Activated CD4-positive, alpha-beta T cell treated with anti-CD3 and anti-CD28 coated beads for 4 hours (primary cell): ENCODE data around the gene ABCF1.
A peak's percentile ranks its signal among the peaks of the same experiment; 100 is the strongest.

Experiments used
- DNase-seq, 2 donors: peaks; one replicate each; pipeline ENCODE4 v3.0.0-alpha.2; 2020

The ABCF1 gene

DNA sequence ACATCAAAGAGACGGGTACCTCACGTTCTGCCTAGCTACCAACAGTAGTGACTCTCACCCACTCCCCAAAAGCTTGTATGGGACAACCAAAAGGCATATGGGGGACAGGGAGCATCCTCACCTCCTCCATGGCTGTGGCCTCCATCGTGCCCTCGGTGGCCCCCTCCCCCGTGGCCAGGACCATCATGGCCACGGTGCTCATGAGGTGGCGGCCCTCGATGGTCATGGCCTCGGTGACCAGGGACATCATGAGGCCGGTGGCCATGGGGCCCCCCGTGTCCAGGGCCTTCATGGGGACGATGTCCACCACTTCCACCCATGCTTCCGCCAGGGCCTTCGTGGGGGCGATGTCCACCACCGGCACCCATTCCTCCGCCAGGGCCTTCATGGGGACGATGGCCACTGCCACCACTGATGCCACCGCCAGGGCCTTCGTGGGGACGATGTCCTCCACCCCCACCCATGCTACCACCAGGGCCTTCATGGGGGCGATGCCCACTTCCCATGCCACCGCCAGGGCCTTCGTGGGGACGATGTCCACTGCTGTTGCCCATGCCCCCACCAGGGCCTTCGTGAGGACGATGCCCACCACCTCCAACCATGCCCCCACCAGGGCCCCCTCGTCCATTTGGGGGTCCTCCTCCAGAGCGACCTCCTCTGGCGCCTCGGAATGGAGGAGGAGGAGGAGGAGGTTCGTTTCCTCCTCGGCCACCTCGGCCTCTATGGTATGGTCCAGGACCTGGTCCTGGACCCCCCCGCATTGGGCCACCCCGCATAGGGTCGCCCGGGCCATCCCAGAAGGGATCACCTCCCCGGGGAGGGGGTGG, 30.8 kb downstream of the ABCF1 start:
- no peak for DNase-seq

DNA sequence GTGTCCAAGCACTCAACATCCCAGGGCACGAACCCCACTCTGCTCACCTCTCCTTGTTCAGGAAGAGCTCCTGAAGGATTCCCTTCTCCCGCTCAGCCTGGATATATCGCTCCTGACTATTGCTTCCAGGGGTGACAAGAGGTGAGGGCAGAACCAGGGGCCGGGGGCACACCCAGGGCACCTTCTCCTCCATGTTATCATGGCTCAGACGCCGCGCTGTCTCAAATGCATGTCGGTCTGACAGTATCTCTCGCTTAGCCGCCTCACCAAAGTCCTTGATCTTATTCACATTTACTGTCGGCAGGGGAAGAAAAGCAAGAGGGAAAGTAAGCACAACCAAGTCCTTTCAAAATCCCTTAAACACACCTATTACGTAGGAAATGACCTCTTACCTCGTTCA, 32.7 kb downstream of the ABCF1 start:
- no peak for DNase-seq

DNA sequence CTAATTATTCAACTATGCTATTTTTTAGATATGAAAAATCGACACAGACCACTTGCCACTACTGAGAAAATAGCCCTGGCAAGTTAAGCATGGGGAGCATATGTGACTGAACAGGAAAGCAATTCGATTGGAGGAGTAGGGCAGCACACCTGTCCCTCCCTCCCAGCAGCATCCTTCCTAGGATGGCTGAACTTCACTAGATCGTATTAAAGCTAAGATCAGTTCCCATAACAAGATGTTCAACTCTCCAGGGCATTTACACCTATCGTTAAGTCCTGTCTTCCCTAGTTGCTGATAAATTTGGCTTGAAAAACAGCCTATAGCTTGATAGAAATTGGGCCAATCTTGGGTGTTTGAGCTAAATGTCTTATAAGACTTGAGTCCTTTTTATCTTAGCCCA, 38.8 kb downstream of the ABCF1 start:
- DNase-seq: no peak

DNA sequence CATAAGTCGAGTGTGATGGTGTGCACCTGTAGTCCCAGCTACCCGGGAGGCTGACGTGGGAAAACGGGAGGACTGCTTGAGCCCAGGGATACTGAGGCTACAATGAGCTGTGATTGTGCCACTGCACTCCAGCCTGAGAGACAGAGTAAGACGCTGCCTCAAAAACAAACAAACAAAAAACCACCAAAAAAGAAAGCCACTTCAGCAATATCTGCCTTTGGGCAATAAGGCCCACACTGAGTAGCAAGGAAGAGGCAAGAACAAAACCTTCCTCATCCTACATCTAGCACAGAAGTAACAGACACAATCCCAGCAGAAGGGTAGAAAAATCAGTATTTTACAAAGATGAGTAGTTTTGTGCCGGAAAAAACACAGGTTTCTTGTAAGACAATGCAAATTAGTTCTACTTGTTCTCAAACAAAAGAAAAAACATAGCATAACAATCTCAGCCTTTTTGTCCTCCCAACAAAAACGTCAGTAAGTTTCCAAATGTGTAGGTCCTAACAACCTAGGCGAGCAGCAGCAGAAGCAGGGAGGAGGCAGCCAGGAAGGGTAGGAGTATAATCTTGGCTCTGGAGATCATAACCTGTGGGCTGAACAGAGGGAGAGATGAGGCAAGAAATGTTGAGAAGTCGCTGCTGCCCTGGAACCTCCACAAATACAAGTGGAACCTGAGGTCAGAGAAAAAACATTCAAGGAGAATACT, 40.1 kb downstream of the ABCF1 start:
- no peak for DNase-seq

DNA sequence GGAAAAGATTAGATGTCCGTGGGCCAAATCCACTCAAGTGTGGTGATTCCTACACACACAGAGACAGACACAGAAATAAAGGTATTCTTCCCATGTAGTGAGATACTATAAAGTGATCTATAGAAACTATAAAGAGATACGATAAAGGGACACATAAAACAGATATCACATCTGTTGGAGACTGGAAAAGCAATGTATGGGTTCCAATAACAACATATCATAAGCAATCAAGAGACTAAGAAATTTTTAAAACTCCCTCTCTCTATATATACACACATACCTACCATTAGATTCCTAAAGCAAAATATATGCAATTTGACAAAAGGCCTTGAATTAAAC, 40.6 kb downstream of the ABCF1 start:
- no peak for DNase-seq

DNA sequence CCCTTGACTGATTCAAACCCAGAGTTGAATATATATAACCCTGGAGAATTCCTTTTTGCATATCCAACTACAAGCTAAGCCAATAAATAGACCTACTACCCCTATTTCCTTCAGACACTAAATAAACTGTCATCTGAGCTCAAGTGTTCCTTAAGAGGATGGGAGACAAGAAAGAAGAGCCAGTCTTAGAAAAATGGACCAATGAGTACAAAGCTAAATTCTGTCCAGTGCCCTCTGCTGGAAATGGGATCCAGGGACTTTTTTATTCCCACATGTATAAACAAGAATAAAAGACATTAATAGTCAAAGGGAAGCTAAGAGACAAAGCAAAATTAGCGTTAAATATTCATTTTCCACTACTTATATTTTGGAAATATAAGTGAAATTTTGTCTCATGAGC, 41.0 kb downstream of the ABCF1 start:
- no peak for DNase-seq

DNA sequence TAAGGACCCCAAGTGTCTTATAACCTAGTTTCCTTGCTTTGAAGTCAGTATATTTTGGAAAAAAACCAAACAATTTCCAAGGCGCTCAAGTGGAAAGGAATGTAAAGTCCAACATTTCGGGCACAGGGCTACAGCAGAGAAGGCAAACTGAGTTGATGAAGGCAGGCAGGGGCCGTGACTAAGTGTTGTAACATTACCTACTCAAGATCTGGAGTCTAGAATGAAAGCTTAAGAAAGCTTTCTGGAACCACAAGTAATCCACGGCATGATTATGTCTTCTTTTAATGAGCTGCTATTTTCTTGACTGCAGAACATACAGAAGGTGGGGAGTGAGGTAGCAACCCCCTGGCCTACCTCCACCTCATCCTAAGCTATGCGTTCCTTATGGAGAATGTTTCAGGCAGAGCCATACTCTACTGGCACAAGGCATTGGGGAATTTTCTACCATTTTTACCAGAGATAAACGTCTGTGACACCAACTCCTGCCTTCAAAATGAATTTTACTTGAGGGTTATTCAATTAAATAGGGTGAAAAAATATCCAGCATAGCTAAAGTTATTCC, 41.5 kb downstream of the ABCF1 start:
- no peak for DNase-seq

DNA sequence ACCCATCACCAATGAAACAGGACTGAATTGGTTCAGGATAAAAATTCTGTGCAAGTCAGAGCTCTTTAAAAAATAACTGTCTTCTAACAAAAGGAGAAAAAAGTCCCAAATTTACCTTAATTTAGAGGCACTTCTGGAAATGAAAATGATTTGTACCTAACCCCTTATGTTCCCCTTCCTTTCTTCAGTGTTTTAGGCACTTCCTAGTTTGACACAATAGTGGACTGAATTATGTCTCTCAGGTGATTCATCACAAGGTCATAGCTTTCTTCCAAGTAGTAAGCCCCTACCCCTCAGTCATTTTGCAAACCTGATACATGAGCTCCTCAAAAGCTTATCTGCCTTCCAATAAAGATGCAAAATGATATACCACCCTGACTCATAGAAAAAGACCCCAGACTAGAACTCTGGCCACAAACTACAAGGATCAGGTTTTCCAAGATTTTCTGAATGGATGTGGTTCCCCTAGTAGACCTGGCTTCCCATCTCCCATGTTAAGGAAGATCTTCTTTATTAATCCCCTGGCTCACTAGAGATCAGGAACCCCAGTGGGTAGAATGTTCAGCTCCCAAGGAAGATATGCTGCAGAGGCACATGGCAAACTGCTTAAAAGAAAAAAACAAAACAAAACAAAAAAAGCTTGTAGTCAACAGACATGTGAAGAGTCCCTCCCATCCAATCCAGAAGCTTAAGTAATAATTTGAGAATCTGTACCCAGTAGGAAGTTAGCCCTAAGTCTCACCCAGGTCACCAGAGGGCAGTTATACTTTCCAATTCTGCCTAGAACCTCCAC, 42.2 kb downstream of the ABCF1 start:
- DNase-seq: no peak

DNA sequence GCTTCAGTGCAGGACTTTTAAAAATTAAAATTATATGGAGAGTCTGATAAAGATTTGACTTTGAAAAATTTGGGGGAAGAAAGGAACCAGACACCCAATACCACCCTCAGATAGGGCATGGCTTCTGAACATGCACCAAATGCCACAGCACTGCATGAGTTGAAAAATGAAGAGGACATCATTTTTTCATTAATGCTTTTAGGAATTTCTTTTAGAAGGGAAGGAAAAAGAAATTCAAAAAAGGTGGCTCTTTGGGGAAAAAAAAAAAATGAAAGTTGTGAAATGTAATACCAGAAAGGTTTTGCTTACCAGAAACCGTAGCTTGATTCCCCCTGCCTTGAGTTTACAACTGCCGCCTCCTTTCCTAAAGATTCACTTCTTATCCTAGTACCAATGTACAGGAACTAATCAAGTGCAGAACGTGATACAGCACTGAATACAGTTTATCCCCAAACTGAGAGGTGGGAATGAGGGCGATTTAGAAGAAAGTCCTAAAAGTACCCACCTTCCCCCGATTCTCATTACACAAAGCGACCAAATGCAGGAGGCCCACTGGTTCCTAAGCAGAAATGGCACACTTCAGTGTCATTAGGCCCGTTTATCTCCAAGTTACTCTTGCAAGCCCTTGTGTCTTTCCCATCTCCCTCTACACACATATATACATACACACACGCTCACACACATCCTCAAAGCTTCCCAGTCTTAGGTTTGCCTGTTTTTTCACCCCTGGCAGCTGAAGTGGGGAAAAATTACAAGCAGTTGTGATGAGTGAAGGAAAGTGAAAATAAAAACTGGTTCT, 43.0 kb downstream of the ABCF1 start:
- DNase-seq: peak in 1 of 2 donors; percentile 14

DNA sequence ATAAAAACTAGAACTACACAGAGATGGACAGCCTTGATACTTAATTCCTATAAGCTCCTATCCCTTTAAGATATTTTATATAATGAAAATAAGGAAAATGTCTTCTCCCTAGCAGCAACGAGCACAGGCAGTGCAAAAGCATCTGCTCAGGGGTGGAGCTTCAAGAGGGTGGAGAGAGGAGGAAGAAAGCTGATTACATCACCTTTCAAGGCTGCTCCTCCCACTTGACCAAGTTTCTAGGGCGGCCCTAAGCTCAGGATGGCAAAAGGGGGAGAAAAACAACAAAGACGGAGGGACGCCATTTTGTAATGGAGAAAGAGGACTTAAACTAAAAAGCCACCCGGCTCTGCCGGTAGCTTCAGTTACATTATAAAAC, 43.6 kb downstream of the ABCF1 start:
- DNase-seq: peak; percentile 84 to 86

DNA sequence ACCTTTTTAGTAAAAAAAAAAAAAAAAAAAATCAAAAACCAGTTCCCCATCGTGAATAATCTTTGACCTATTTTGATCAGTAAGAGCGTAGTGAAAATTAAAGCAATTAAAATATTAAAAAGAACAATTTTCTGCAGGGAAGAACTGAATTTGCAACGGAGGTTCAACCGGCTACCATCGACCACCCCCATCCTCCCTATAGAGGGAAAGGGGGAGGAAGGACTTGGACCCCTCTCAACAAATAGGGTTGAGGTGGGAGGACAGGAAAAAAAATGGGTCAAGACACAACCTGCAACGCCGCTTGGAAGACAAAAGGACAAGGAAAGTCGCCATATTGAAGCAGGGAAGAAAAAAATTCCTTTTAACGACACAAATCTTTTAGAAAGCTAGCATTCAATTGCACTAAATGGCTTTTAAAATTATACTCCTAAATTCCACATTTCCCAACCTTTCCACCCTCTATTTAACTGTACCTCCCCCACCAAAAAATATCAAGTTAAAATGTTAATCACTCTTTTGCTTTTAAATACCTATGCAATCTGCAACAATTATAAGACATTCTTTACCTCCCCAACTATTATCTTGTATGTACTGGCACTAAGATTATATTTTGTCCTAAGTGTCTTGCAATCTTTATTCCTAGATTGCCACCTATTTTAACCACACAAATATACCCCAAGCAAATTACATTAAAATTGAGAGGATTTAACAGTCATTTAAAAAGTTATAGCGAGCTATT, 44.1 kb downstream of the ABCF1 start:
- peak; percentile 33 to 36 for DNase-seq

DNA sequence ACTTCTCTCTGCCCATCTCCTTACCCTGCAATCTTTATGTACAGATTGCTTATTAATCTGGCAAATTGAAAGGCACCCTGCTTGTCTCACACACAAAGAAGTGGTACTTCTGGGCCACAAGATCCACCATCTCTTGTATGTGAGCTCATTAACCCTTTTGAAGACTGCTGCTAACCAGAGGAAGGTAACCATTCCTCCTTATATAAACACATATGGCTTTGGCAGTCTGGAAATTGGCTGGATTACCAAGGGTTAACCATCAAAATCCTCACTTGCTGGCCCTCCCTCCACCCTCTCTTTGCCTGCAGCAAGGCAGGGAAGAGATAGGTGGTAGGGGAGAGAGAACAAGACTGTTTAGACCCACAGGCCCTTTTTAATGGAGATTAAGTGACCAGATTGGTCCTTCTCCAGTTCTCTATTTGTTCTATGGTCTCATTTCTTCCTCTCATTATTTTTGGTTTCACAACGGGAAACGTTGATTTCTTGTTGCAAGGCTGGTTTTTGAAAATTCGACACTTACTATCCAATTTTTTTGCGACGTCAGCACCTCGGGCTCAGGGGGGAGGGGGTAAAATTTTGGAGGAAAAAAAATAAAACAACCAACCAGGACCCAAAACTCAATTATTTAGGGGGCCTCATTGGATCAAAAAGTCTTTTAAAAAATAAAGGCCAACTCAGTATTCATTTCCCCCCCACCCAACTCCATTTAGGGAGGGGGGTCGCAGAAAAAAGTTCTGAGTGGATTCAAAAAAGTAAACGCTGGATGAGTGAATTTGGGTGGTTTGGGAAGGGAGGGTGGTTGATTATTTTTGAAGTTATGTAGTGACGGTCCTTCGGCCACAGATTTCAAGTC, 44.9 kb downstream of the ABCF1 start:
- peak; percentile 28 to 31 for DNase-seq

DNA sequence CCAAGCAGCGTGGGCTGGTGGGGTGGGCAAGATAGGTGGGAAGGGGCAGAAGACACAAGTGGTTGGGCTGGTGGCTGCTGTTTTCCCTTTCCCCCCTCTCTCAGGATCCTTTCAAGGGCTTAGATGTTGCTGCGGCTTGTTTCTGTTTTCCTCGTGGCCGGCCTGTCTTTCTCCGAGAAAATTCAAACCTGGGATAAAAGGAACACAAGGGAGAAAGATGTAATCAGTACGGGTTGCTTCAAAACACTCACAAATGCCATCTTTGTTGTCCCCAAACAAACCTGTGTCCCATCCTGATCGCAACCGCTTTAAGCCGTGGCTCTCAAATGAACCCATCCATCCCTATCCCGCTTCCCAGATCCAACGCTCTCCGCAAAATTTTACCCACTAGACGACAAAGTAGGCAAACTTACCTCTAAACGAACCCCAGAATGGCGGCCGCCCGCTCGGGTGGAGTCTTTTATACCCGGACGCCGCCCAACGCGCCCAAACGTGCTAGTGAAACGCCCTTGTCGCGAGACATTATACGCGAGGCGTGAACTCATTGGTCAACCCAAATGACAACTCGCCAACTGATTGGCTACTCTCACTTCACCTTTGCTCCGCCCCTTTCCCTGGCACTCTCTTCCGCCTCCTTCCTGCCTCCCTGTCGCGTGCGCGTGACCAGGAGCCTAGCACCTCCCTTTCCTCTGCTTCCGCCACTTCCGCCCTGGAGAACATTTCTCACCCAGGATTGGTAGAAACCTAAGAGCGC, 45.7 kb downstream of the ABCF1 start, which contains the start of gene PPP1R10:
Gene PPP1R10 (minus strand): TSS at position 433 of the 754 bp plus-strand sequence. CDS start 7,299 bp downstream, outside the sequence.
- peak; percentile 98 to 99 for DNase-seq

DNA sequence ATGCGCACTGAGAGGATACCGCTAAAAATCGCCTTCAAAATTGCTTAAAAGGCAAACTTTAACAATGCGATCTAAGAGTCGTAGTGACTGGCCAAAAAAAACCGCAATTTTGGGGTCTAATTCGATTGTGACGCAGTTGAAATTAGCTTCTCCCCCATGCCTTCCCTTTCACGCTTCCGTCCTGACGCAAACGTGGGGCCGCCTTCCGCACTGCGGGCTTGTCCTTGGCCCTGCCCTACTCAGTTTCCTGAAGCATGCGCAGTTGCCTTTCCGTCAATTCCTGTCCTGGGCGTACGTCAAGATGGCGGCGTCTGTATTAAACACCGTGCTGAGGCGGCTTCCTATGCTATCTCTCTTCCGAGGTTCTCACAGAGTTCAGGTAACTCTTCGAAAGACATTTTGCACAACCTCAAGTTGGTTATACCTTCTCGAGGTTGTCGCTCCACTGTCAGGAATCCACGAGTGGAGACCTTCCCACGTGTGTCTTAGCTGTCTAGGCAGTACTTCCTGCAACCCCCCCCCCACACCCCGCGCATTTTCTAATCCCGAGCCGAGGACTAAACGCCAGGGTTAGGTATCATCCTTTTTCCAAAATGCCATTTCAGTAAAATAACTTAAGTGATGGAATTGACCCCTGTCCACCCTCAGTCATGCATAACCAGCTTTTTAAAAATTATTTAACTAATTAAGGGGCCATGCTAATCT, 46.5 kb downstream of the ABCF1 start, which contains the start of gene MRPS18B:
Gene MRPS18B (plus strand): TSS at position 276 of the 705 bp plus-strand sequence. CDS start 26 bp downstream, at position 302.
- peak; percentile 97 to 99 for DNase-seq

DNA sequence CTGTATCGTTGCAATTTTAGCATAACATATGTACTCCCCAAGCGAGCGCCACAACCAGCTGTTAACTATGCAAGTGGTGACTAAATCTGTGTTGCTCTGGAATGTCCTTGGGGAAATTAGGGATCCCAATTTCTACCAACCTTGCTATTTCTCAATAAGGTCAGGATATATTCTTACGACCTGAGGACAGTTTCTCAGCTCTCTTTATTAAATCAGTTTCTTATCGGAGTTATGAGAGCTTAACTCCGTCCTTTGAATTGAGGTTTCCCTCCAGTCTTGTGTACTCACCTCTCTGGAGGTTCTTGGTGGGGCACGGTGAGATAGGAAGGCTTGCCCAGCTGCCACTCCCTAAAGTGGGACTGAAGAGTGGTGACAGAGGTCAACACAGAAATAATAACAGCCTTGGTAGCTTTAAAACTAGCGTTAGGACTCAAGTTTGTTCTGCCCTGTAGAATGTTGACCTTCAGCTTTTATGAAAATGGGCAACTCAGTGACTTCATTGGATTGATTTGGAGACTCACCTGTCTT, 47.1 kb downstream of the ABCF1 start:
- DNase-seq: no peak

DNA sequence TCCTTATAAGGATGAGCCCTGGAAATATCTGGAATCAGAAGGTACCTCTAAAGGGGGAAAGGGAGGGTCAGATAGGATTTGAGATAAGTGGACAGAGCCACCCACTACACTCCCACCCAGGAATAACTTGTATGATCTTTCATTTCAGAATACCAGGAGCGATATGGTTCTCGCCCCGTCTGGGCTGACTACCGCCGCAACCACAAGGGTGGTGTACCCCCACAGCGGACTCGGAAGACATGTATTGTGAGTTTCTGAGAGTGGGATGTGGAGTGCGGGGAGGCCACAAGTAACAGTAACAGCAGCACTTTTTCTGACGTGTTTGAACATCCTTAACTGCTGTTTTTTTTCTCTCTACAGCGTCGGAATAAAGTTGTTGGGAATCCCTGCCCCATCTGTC, 48.3 kb downstream of the ABCF1 start:
- no peak for DNase-seq

DNA sequence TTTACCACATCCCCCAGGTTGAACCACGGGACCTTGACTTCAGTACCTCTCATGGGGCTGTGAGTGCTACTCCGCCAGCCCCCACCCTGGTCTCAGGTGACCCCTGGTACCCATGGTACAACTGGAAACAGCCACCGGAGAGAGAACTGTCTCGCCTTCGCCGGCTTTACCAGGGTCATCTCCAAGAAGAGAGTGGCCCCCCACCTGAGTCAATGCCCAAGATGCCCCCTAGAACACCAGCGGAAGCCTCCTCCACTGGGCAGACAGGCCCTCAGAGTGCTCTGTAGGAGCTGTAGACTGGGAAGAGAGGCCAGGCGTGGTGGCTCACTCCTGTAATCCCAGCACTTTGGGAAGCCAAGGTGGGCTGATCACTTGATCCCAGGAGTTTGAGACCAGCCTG, 54.3 kb downstream of the ABCF1 start:
- DNase-seq: no peak

DNA sequence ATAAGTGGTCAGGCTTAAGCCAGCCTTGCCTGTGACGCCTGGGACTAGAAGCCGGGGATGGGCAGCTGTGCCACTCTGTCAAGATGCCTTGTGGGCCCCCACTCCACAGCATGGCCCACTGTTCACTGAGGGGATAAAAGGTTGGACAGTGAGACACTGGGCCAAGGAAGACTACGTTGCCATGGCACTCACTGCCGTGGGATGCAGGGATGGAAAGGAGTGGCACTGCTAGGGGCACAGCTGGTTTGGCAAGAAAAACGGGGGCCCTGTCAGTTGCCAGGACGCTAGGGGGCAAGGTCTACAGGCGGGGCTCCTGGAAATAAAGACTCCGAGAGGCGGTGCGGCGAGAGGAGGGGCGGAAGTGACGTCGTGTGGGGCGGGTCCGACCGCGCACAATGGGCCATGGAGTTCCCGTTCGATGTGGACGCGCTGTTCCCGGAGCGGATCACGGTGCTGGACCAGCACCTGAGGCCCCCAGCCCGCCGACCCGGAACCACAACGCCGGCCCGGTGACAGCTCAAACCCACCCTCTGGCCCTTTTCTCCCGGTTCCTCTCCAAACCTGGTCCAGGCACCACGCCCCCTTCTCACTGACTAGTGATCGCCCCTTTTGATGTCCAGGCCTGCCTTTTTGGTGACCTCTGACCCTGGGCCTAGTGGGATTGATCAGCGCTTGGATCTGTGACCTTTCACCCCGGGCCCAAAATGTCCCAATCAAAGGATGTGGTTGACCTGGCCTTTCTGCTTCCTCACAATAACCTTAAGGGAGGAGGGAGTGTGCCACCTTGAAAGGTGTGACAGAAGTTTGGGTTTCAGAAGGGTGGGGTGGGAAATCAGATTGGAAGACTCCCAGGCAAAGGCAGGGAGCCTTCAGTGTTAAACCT, 55.5 kb downstream of the ABCF1 start, which contains the start of gene ATAT1:
Gene ATAT1 (plus strand): TSS at position 391 of the 883 bp plus-strand sequence.
- peak; percentile 85 to 88 for DNase-seq
